Measurements from ENCODE around the gene TSHZ2.

The TSHZ2 gene

GRCh38 chr20:53281557-53282117, 309.5 kb downstream of the TSHZ2 start:
- DNase-seq (ENCODE audit: low read depth in 2 of 2): no peak

- no peak for DNase-seq (ENCODE audit: low read depth in 2 of 2)
Observed at GRCh38 chr20:53282217-53282955, 310.2 kb downstream of the TSHZ2 start.

- no peak for DNase-seq (ENCODE audit: low read depth in 2 of 2)
Observed at GRCh38 chr20:53283011-53283410, 310.9 kb downstream of the TSHZ2 start.

- DNase-seq (ENCODE audit: low read depth in 2 of 2): no peak
Observed at GRCh38 chr20:53283597-53283996, 311.4 kb downstream of the TSHZ2 start.

- no peak for DNase-seq (ENCODE audit: low read depth in 2 of 2)
Observed at GRCh38 chr20:53284256-53284655, 312.1 kb downstream of the TSHZ2 start.

GRCh38 chr20:53284696-53285095, 312.5 kb downstream of the TSHZ2 start:
- no peak for DNase-seq (ENCODE audit: low read depth in 2 of 2)

GRCh38 chr20:53287357-53288042, 315.3 kb downstream of the TSHZ2 start:
- DNase-seq (ENCODE audit: low read depth in 2 of 2): no peak

- no peak for DNase-seq (ENCODE audit: low read depth in 2 of 2)
Observed at GRCh38 chr20:53291548-53291947, 319.4 kb downstream of the TSHZ2 start.

- no peak for DNase-seq (ENCODE audit: low read depth in 2 of 2)
Observed at GRCh38 chr20:53292347-53292746, 320.2 kb downstream of the TSHZ2 start.

GRCh38 chr20:53294804-53295203, 322.6 kb downstream of the TSHZ2 start:
- no peak for DNase-seq (ENCODE audit: low read depth in 2 of 2)

GRCh38 chr20:53296025-53296424, 323.9 kb downstream of the TSHZ2 start:
- no peak for DNase-seq (ENCODE audit: low read depth in 2 of 2)

GRCh38 chr20:53296451-53297153, 324.4 kb downstream of the TSHZ2 start:
- DNase-seq (ENCODE audit: low read depth in 2 of 2): no peak

GRCh38 chr20:53297154-53297529, 325.0 kb downstream of the TSHZ2 start:
- DNase-seq (ENCODE audit: low read depth in 2 of 2): no peak

GRCh38 chr20:53298260-53298659, 326.1 kb downstream of the TSHZ2 start:
- DNase-seq (ENCODE audit: low read depth in 2 of 2): no peak

- DNase-seq (ENCODE audit: low read depth in 2 of 2): no peak
Observed at GRCh38 chr20:53298911-53299310, 326.8 kb downstream of the TSHZ2 start.

GRCh38 chr20:53299831-53300230, 327.7 kb downstream of the TSHZ2 start:
- DNase-seq (ENCODE audit: low read depth in 2 of 2): no peak

- DNase-seq (ENCODE audit: low read depth in 2 of 2): no peak
Observed at GRCh38 chr20:53301869-53302268, 329.7 kb downstream of the TSHZ2 start.

GRCh38 chr20:53302695-53303412, 330.7 kb downstream of the TSHZ2 start:
- no peak for DNase-seq (ENCODE audit: low read depth in 2 of 2)

- DNase-seq (ENCODE audit: low read depth in 2 of 2): no peak
Observed at GRCh38 chr20:53303413-53303760, 331.2 kb downstream of the TSHZ2 start.

- DNase-seq (ENCODE audit: low read depth in 2 of 2): no peak
Observed at GRCh38 chr20:53304146-53304545, 332.0 kb downstream of the TSHZ2 start.

- DNase-seq (ENCODE audit: low read depth in 2 of 2): no peak
Observed at GRCh38 chr20:53306192-53306805, 334.1 kb downstream of the TSHZ2 start.

All from stimulated activated CD4-positive, alpha-beta T cell treated with anti-CD3 and anti-CD28 coated beads, Interleukin-1b, Interleukin-23, amount 100 ng/mL, for 4 hours (primary cell).